ENCODE results near the gene RXFP2.

DNA sequence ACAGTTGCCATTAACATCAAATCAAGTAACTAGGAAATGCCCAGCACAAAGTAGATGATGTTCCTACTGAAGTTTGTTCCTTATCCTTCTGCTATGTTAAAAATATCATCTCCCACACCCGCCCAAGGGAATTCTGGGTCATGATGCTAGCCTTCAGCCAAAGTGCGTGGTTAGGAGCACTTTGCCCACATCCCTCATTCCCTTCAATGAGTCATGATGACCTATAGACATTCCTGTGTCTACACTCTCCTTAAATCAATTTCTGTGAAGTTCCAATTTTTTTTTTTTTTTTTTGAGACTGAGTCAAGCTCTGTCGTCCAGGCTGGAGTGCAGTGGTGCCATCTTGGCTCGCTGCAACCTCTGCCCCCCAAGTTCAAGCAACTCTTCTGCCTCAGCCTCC lies 17.0 kb downstream of the RXFP2 start:
- TF ChIP-seq POLR2AphosphoS5 (IDR thresholded peaks at IDR 0.05; ENCODE audit: low read length) (no peak), EP300 (IDR thresholded peaks at IDR 0.05; ENCODE audit: borderline replicate concordance in 1 of 2, control insufficient read depth in 1 of 2, low read depth in 2 of 2, low read length in 2 of 2) (no peak), FOS (IDR thresholded peaks at IDR 0.05; ENCODE audit: borderline replicate concordance, extremely low read depth, insufficient read length) (no peak), YY1 (IDR thresholded peaks at IDR 0.05; ENCODE audit: low read depth, low read length) (no peak), ZNF207 (IDR thresholded peaks at IDR 0.05; ENCODE audit: borderline replicate concordance) (no peak), CHD1 (IDR thresholded peaks at IDR 0.05; ENCODE audit: low read depth, low read length) (no peak)
- TF ChIP-seq, protein P1, sequence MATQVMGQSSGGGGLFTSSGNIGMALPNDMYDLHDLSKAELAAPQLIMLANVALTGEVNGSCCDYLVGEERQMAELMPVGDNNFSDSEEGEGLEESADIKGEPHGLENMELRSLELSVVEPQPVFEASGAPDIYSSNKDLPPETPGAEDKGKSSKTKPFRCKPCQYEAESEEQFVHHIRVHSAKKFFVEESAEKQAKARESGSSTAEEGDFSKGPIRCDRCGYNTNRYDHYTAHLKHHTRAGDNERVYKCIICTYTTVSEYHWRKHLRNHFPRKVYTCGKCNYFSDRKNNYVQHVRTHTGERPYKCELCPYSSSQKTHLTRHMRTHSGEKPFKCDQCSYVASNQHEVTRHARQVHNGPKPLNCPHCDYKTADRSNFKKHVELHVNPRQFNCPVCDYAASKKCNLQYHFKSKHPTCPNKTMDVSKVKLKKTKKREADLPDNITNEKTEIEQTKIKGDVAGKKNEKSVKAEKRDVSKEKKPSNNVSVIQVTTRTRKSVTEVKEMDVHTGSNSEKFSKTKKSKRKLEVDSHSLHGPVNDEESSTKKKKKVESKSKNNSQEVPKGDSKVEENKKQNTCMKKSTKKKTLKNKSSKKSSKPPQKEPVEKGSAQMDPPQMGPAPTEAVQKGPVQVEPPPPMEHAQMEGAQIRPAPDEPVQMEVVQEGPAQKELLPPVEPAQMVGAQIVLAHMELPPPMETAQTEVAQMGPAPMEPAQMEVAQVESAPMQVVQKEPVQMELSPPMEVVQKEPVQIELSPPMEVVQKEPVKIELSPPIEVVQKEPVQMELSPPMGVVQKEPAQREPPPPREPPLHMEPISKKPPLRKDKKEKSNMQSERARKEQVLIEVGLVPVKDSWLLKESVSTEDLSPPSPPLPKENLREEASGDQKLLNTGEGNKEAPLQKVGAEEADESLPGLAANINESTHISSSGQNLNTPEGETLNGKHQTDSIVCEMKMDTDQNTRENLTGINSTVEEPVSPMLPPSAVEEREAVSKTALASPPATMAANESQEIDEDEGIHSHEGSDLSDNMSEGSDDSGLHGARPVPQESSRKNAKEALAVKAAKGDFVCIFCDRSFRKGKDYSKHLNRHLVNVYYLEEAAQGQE (IDR thresholded peaks at IDR 0.05; ENCODE audit: low read depth, low read length): no peak
- TF ChIP-seq, protein P2, sequence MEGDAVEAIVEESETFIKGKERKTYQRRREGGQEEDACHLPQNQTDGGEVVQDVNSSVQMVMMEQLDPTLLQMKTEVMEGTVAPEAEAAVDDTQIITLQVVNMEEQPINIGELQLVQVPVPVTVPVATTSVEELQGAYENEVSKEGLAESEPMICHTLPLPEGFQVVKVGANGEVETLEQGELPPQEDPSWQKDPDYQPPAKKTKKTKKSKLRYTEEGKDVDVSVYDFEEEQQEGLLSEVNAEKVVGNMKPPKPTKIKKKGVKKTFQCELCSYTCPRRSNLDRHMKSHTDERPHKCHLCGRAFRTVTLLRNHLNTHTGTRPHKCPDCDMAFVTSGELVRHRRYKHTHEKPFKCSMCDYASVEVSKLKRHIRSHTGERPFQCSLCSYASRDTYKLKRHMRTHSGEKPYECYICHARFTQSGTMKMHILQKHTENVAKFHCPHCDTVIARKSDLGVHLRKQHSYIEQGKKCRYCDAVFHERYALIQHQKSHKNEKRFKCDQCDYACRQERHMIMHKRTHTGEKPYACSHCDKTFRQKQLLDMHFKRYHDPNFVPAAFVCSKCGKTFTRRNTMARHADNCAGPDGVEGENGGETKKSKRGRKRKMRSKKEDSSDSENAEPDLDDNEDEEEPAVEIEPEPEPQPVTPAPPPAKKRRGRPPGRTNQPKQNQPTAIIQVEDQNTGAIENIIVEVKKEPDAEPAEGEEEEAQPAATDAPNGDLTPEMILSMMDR (IDR thresholded peaks at IDR 0.05 in 2 of 3, conservative IDR thresholded peaks at IDR 0.05 in 1 of 3; ENCODE audit: control insufficient read depth in 2 of 3, extremely low read depth in 1 of 3, insufficient read depth in 1 of 3, low read depth in 3 of 3, low read length in 3 of 3): no peak
- TF ChIP-seq, protein P3, sequence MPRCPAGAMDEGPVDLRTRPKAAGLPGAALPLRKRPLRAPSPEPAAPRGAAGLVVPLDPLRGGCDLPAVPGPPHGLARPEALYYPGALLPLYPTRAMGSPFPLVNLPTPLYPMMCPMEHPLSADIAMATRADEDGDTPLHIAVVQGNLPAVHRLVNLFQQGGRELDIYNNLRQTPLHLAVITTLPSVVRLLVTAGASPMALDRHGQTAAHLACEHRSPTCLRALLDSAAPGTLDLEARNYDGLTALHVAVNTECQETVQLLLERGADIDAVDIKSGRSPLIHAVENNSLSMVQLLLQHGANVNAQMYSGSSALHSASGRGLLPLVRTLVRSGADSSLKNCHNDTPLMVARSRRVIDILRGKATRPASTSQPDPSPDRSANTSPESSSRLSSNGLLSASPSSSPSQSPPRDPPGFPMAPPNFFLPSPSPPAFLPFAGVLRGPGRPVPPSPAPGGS (IDR thresholded peaks at IDR 0.05; ENCODE audit: borderline replicate concordance, insufficient read depth, low read depth, low read length, poor library complexity, severe bottlenecking): no peak
